Testis (tissue), 2 donors: ENCODE data around the gene IGFBP5.

Experiments used
- POLR2A ChIP-seq: fragments of 450-650 bp; IDR thresholded peaks from one replicate; pipeline ENCODE4 v1.6.1; 2017; ENCODE audit warnings: antibody characterized with exemption, mild to moderate bottlenecking, moderate library complexity
- TF ChIP-seq, protein P1 (sequence below), 3 experiments: fragments of 450-650 bp in 2 of 3; fragments of 200-600 bp in 1 of 3; sonication (generic) in 1 of 3; IDR thresholded peaks; one replicate each; pipeline ENCODE4 v1.5.1; 2016 to 2019; ENCODE audit warnings: antibody characterized with exemption in 3 of 3, mild to moderate bottlenecking in 2 of 3, moderate library complexity in 1 of 3

GRCh38 chr2:216643986-216644659 is 51.2 kb downstream of the IGFBP5 start:
- TF ChIP-seq, protein P1, sequence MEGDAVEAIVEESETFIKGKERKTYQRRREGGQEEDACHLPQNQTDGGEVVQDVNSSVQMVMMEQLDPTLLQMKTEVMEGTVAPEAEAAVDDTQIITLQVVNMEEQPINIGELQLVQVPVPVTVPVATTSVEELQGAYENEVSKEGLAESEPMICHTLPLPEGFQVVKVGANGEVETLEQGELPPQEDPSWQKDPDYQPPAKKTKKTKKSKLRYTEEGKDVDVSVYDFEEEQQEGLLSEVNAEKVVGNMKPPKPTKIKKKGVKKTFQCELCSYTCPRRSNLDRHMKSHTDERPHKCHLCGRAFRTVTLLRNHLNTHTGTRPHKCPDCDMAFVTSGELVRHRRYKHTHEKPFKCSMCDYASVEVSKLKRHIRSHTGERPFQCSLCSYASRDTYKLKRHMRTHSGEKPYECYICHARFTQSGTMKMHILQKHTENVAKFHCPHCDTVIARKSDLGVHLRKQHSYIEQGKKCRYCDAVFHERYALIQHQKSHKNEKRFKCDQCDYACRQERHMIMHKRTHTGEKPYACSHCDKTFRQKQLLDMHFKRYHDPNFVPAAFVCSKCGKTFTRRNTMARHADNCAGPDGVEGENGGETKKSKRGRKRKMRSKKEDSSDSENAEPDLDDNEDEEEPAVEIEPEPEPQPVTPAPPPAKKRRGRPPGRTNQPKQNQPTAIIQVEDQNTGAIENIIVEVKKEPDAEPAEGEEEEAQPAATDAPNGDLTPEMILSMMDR (IDR thresholded peaks at IDR 0.05): no peak
- TF ChIP-seq POLR2A: no peak
